ENCODE data around the gene BANP. TPM values are rescaled to one million over a fixed set of nuclear protein-coding genes. Genes with fewer than 3 reads are reported as not detected.

The BANP gene
- total RNA-seq, 3 donors from 2014 or later: 21.9 to 45.4 (median 32.4) TPM

- Histone ChIP-seq H3K27ac (no peak overlapping the region), H3K4me1 (no peaks in the 10 kb centered on the region), H3K27me3 (no peaks in the 10 kb centered on the region), H3K9me3 (no peaks in the 10 kb centered on the region), H3K4me3 (no peak overlapping the region), H3K36me3 (no peaks in the 10 kb centered on the region)
- TF ChIP-seq POLR2A (IDR thresholded peaks at IDR 0.05): no peak
- no peak for TF ChIP-seq POLR2AphosphoS5 (IDR thresholded peaks at IDR 0.05)
- no peak for TF ChIP-seq CTCF (IDR thresholded peaks at IDR 0.05)
- intact Hi-C loops (cut with DNase I; ENCODE audit: low total_unique reads): no loop called here
- DNase-seq (ENCODE audit: low spot score in 2 of 2): no peak
Observed at GRCh38 chr16:88058817-88059216, 107.6 kb downstream of the BANP start.

DNA sequence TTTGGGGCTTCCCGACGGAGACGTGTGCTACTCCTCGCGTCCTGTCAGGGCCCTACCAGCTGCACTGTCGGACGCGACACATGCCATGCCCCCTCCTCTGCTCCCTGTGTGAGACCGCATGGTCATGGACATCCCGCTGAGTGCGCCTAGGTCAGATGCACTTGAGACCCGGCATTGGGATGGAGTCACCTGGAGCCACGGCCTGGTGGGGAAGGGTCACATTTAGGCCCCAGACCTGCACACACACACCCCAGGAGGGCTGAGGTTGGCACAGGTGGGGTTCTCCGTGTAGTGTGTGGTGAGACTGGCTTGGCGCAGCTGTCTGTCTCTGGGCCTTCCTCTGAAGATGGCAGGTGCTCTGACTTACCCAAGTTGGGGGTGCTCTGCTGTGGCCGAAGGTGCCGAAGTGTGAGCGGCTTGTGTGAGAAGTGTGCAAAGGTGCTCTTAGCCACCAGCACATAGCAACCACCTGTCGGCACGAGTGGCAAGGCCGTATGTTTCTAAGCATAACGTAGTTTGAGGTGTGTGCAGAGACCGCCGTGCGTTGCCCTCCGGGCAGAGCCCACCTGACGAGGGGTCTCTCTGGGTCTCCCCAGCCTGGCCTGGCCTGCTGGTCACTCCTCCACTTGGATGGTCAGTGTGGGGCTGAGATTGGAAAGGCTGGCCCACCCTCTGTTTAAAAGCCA, 108.6 kb downstream of the BANP start:
- Histone ChIP-seq H3K27me3 (no peaks in the 10 kb centered on the region), H3K4me3 (no peak overlapping the region), H3K9me3 (no peaks in the 10 kb centered on the region), H3K27ac (no peak overlapping the region), H3K4me1 (no peaks in the 10 kb centered on the region), H3K36me3 (no peaks in the 10 kb centered on the region)
- intact Hi-C loops (cut with DNase I; ENCODE audit: low total_unique reads): no loop called here
- DNase-seq (ENCODE audit: low spot score in 2 of 2): no peak
- no peak for TF ChIP-seq POLR2AphosphoS5 (IDR thresholded peaks at IDR 0.05)
- no peak for TF ChIP-seq POLR2A (IDR thresholded peaks at IDR 0.05)
- TF ChIP-seq CTCF (IDR thresholded peaks at IDR 0.05): no peak

DNA sequence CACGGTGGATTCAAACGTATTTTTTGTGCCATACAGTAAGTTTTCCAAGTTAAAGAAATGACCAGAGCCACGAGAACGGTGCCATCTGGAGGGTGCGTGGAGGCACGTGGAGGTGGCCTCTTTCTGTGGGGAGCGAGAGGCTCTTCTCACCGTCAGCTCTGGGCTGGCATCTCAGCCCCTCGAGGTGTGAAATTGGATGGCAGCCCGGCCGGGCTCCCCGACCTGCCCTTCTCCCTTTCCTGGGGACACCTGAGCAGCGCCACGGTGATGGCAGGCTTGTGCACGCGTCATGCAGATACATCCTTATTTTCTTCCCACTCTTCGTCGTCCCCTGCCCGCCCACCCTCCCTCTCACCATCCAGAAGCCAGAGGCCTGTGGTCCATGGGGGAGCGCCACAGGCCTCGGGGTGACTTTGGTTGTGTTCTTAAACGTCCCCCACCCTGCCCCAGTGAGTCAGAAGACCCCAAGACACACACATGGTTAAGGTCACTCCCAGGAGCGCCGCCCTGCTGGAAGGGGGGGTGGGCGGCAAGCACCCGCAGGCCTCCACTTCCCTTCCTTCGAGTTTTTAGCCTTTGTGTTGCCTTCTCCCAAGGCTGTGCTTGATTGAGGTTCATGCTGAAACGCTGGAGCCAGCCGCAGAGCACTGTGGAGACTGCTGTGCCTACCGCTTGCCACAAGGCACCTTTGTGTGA, 109.4 kb downstream of the BANP start:
- Histone ChIP-seq H3K27me3 (no peaks in the 10 kb centered on the region), H3K9me3 (no peaks in the 10 kb centered on the region), H3K27ac (no peak overlapping the region), H3K4me1 (no peaks in the 10 kb centered on the region), H3K4me3 (no peak overlapping the region), H3K36me3 (no peaks in the 10 kb centered on the region)
- DNase-seq (ENCODE audit: low spot score in 2 of 2): no peak
- no peak for TF ChIP-seq POLR2AphosphoS5 (IDR thresholded peaks at IDR 0.05)
- TF ChIP-seq CTCF (IDR thresholded peaks at IDR 0.05): no peak
- no peak for TF ChIP-seq POLR2A (IDR thresholded peaks at IDR 0.05)
- intact Hi-C loops (cut with DNase I; ENCODE audit: low total_unique reads): no loop called here

- H3K4me3 ChIP-seq: no peak overlapping the region
- H3K27ac ChIP-seq: no peak overlapping the region
- H3K4me1 ChIP-seq: no peaks in the 10 kb centered on the region
- H3K9me3 ChIP-seq: no peaks in the 10 kb centered on the region
- H3K27me3 ChIP-seq: no peaks in the 10 kb centered on the region
- DNase-seq (ENCODE audit: low spot score in 2 of 2): no peak
- H3K36me3 ChIP-seq: no peaks in the 10 kb centered on the region
- intact Hi-C loops (cut with DNase I; ENCODE audit: low total_unique reads): no loop called here
- TF ChIP-seq POLR2A (IDR thresholded peaks at IDR 0.05) (no peak), POLR2AphosphoS5 (IDR thresholded peaks at IDR 0.05) (no peak), CTCF (IDR thresholded peaks at IDR 0.05) (no peak)
Observed at GRCh38 chr16:88061346-88062110, 110.3 kb downstream of the BANP start.

Data from breast epithelium (tissue), 4 donors.